Activated naive CD4-positive, alpha-beta T cell treated with anti-CD3 and anti-CD28 coated beads, Interleukin-2, amount 10 ng/mL, durations not matched to agents 7 days and 5 days (primary cell): ENCODE results near the gene KRT85.

Experiments used
- CTCF ChIA-PET: fragments of 350-600 bp; sonication (Branson Sonifier 250); formaldehyde crosslinking; loops from one replicate; lab custom pipeline; 2021; ENCODE audit warnings: antibody characterized with exemption; lab: Charles Lee
- DNase-seq: peaks from one replicate; pipeline ENCODE4 v3.0.0-alpha.2; 2020
- H3K27ac Mint-ChIP-seq: one replicate; pipeline ENCODE4 v1.8.0; 2021; ENCODE audit warnings: mild to moderate bottlenecking, moderate library complexity, mixed read lengths
- H3K27me3 Mint-ChIP-seq: one replicate; pipeline ENCODE4 v1.8.0; 2021; ENCODE audit warnings: mild to moderate bottlenecking, mixed read lengths
- H3K36me3 Mint-ChIP-seq: one replicate; pipeline ENCODE4 v1.8.0; 2021; ENCODE audit warnings: mixed read lengths
- H3K4me1 Mint-ChIP-seq: one replicate; pipeline ENCODE4 v1.8.0; 2021; ENCODE audit warnings: mixed read lengths
- H3K4me3 Mint-ChIP-seq: one replicate; pipeline ENCODE4 v1.8.0; 2021; ENCODE audit warnings: mild to moderate bottlenecking, moderate library complexity, mixed read lengths
- H3K9me3 Mint-ChIP-seq: one replicate; pipeline ENCODE4 v1.8.0; 2021; ENCODE audit warnings: mixed read lengths

Gene KRT85

DNA sequence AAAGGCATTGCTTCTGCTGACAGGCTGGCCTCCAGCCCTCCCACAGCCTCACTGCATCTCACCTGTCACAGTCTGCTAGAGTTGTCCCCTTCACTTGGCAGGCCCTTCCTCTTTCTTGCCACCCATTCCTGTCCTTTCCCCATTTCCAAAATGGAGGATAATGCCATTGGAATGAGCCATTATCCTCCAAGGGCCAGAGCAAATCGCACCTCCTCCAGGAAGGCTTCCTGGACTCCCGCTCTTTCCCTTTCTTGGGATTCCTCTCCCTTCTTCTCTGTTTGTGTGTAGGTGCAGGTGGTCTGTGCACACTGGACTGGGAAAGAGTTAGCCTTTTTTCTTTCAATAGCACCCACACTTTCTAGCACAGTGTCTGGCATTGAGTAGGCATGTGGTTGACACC lies 35.1 kb upstream of the KRT85 start:
- Mint-ChIP-seq H3K4me1 (no peaks in the 10 kb centered on the region), H3K27ac (no peak overlapping the region), H3K27me3 (peaks cover 35% of the 10 kb centered on the region), H3K36me3 (no peaks in the 10 kb centered on the region), H3K9me3 (no peaks in the 10 kb centered on the region), H3K4me3 (no peak overlapping the region)
- DNase-seq: no peak
- CTCF ChIA-PET: no interaction called here

DNA sequence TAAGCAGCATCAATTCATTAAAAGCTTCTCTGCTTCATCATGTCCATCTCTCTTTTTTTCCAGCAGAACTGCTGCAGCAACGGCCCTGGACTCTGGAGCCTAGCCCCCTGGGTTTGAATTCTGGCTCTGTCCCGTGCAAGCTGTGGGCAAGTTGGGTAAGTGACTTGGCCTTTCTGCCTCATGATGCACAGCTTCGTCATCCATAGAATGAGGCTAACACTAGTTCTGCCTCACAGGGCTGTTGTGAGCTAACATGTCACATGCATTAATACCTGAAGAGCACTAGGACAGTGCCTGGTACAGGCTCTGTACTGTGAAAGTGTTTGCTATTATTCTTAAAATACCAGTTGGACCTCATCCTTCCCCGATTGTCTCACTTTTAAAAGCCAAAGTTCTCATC lies 34.6 kb upstream of the KRT85 start:
- H3K4me1 Mint-ChIP-seq: no peaks in the 10 kb centered on the region

DNA sequence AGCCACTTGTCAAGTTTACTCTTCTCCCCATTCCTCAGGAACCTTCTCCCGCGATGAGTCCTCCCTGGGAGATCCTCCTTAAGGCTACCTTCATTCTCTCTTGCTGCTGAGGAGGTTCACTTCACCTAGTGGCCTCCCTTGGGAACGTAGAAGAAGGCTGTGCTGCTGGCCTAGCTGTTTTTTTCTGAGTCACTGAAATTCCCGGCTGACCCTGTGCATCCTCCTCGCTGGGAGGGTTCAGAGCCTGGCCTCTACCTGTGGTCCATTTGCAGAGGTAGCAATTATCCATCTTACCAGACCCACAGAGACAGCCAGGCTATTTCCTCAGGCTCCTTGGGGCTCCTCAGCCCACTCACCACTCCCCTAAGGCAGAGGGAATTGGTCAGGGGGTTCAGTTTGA lies 34.2 kb upstream of the KRT85 start:
- H3K27ac Mint-ChIP-seq: no peak overlapping the region
- H3K36me3 Mint-ChIP-seq: no peaks in the 10 kb centered on the region
- H3K4me1 Mint-ChIP-seq: no peaks in the 10 kb centered on the region
- H3K4me3 Mint-ChIP-seq: no peak overlapping the region
- CTCF ChIA-PET: no interaction called here
- no peaks in the 10 kb centered on the region for H3K9me3 Mint-ChIP-seq
- no peak for DNase-seq
- H3K27me3 Mint-ChIP-seq: peaks cover 37% of the 10 kb centered on the region

More for the DNA sequence above, 34.6 kb upstream of the KRT85 start:
- no peak for DNase-seq
- CTCF ChIA-PET: no interaction called here
- H3K4me3 Mint-ChIP-seq: no peak overlapping the region
- peaks cover 35% of the 10 kb centered on the region for H3K27me3 Mint-ChIP-seq
- no peak overlapping the region for H3K27ac Mint-ChIP-seq
- no peaks in the 10 kb centered on the region for H3K9me3 Mint-ChIP-seq
- H3K36me3 Mint-ChIP-seq: no peaks in the 10 kb centered on the region

DNA sequence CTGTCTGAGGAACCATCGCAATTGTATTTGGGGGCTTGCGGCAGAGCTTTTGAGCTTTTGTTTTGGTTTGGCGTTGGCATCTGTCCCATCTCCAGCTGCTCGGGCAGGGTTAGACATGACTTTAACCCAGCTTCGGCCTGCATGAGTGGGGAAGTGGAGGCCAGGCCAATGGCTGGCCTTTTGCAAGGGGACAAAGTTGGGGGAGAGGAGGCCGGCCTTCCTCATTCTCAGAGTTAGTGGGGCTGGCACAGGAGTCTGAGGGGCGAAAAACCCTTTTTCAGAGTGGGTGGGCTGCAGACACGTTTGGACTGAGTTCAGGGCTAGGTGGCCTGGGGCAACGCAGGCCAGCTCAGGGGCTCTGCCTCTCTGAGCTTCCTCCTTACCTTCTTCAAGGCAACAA lies 33.6 kb upstream of the KRT85 start:
- Mint-ChIP-seq H3K27me3 (peaks cover 38% of the 10 kb centered on the region), H3K9me3 (no peaks in the 10 kb centered on the region), H3K4me1 (no peaks in the 10 kb centered on the region), H3K4me3 (no peak overlapping the region), H3K36me3 (no peaks in the 10 kb centered on the region), H3K27ac (no peak overlapping the region)
- CTCF ChIA-PET: interaction anchor here (1.4 kb wide), 1 partner anchor 10 kb away, joined by 3 read pairs; no protein-coding TSS in a partner anchor
- DNase-seq: no peak

DNA sequence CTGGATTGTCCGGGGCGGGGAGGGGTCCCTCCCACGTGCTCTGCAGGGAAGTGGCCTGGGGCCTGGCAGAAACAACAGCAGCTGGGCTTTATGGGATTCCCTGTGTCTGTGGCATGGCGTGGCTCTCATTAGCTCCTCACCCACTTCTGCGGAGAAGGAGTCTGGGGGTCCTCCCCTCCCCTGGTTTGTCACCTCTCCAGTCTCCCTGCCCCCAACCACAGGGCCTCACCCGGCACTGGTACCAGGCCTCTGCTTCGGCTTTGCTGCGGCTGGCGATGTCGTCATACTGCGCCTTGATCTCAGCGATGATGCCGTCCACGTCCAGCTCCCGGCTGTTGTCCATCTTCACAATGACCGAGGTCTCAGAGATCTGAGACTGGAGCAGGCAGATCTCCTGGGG lies 32.5 kb upstream of the KRT85 start:
- no peaks in the 10 kb centered on the region for H3K36me3 Mint-ChIP-seq
- DNase-seq: no peak
- peaks cover 45% of the 10 kb centered on the region for H3K27me3 Mint-ChIP-seq
- H3K27ac Mint-ChIP-seq: no peak overlapping the region
- no peaks in the 10 kb centered on the region for H3K9me3 Mint-ChIP-seq
- H3K4me3 Mint-ChIP-seq: no peak overlapping the region
- CTCF ChIA-PET: interaction anchor here (1.4 kb wide), 1 partner anchor 9 kb away, joined by 3 read pairs; no protein-coding TSS in a partner anchor
- no peaks in the 10 kb centered on the region for H3K4me1 Mint-ChIP-seq

DNA sequence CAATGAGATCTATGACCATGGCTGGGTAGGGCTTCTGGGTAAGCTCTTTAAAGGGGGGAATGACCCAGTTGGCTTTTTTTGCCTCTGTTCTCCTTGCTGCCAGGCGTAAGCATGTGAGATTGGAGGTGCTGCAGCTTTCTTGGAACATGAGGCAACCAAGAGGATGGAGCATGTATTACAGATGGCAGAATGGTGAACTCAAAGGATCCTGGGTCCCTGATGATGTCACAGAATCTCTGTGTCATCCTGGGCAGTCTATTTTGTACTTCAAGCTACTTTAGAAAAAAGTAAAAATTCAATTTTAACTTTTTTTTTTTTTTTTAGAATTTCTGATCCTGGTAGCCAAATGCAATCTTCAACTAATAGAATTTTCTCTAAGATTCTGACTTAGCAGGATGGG lies 30.9 kb upstream of the KRT85 start:
- Mint-ChIP-seq H3K27ac (no peak overlapping the region), H3K9me3 (no peaks in the 10 kb centered on the region), H3K4me1 (no peaks in the 10 kb centered on the region), H3K4me3 (no peak overlapping the region), H3K36me3 (no peaks in the 10 kb centered on the region), H3K27me3 (peaks cover 50% of the 10 kb centered on the region)
- CTCF ChIA-PET: interaction anchor here (1.1 kb wide), 1 partner anchor 240 kb away, joined by 4 read pairs; no protein-coding TSS in a partner anchor
- no peak for DNase-seq

DNA sequence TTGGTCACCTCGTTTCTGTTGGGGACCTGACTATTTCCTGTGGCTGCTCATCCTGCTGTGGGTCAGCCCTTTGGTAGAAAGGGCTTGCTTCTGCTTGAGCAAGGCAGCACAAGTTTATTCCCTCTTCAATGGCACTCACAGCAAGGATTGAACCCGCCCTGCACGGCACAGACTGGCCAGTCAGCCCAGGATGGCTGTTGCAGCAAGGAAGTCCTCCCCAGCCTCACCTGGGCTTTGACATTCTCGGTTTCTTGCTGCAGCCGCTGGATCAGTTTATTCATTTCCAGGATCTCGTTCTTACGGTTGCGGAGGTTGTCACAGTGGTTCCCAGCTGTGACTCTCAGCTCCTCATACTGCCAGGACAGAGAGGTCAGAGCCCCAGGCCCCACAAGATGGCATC lies 29.4 kb upstream of the KRT85 start:
- DNase-seq: no peak
- Mint-ChIP-seq H3K9me3 (no peaks in the 10 kb centered on the region), H3K27ac (no peak overlapping the region), H3K4me1 (no peaks in the 10 kb centered on the region), H3K4me3 (no peak overlapping the region), H3K27me3 (peaks cover 44% of the 10 kb centered on the region), H3K36me3 (no peaks in the 10 kb centered on the region)
- CTCF ChIA-PET: interaction anchor here (1.1 to 1.4 kb wide), 3 partner anchors 317 to 483 kb away, joined by 3 to 4 read pairs (median 3); no protein-coding TSS in a partner anchor

DNA sequence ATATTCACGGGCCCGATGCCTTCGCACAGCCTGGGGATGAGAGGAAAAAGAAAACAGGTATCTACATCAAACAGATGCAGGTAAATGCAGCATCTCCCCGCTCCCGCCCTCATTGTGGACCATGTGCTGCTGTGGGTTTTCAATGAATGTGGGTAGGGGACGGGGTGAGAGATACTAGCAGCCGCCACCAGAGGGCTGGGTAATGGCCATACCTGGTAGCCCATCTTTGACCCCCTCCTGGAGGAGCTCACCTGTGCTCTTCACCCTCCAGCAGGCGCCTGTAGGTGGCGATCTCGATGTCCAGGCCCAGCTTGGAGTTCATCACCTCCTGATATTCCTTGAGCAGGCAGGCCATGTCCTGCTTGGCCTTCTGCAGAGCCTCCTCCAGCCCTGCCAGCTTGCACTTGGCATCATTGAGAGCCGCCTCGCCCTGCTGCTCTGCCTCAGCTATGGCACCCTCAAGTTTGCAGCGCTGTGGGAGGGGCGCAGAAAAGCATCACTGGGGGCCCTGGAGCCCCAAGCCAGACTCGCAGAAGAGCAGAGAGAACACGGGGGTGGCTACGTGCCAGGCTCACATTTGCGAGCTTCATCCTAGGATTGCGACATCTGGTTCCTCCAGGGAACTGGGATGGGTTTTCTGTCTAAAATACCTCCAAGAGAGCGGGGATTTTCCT lies 28.6 kb upstream of the KRT85 start:
- DNase-seq: peak; percentile 28
- Mint-ChIP-seq H3K9me3 (no peaks in the 10 kb centered on the region), H3K4me1 (no peaks in the 10 kb centered on the region), H3K4me3 (no peak overlapping the region), H3K27ac (no peak overlapping the region), H3K36me3 (no peaks in the 10 kb centered on the region), H3K27me3 (peaks cover 41% of the 10 kb centered on the region)
- CTCF ChIA-PET: interaction anchor here (0.9 to 2.9 kb wide), 5 partner anchors 188 to 484 kb away, joined by 3 to 8 read pairs (median 3); no protein-coding TSS in a partner anchor

DNA sequence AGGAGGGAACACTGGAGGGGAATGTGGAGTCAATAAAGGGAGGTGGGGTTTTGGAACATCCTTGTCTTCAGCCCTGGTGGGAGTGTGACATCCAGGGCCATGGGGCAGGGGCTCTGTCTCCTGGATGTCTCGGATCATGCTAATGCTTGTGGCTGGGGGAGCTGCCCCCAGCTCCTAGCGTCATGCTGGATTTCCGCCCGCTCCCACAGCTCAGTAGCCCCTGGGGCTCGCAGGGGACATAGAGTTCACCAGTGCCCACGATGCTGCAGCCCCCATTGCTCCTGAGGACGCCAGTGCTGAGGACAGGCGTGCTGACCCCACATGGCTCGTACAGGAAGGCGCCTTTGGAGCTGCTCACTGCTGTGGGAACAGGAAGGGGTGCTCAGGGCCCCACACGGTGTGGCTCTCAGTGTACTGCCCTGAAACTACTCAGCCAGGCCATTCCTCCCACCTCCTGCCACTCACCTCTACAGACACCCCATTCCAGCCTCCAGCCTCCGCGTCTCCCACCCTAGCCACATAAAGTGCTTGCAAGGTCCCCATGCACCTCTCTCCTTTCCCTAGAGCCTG lies 27.6 kb upstream of the KRT85 start:
- CTCF ChIA-PET: interaction anchor here (2.9 kb wide), 1 partner anchor 485 kb away, joined by 8 read pairs; no protein-coding TSS in a partner anchor
- DNase-seq: no peak
- peaks cover 36% of the 10 kb centered on the region for H3K27me3 Mint-ChIP-seq
- H3K4me3 Mint-ChIP-seq: no peak overlapping the region
- H3K27ac Mint-ChIP-seq: no peak overlapping the region
- H3K36me3 Mint-ChIP-seq: no peaks in the 10 kb centered on the region
- no peaks in the 10 kb centered on the region for H3K9me3 Mint-ChIP-seq
- no peaks in the 10 kb centered on the region for H3K4me1 Mint-ChIP-seq

DNA sequence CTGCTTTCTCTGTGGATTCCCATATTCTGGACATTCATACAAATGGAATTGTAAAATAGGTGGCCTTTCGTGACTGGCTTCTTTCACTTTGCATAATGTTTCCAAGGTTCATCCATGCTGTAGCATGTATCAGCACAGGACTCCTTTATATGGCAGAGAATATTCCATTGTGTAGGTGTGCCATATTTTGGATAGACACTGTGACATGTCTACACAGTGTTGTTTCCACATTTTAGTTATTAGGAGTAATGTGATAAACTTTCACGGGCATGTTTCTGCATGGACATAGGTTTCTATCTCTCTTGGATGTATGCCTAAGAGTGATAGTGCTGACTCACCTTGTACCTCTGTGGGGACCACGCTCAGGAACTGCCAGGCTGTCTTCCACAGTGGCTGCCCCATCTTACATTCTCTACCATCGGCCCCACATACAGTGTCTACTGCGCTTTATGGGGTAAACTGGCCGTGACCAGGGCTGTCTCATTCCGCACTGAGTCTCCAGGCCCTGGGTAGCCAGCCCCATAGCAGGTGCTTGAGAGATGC lies 25.3 kb upstream of the KRT85 start:
- DNase-seq: no peak
- Mint-ChIP-seq H3K4me1 (no peaks in the 10 kb centered on the region), H3K27ac (no peak overlapping the region), H3K27me3 (peaks cover 37% of the 10 kb centered on the region), H3K36me3 (no peaks in the 10 kb centered on the region), H3K9me3 (no peaks in the 10 kb centered on the region), H3K4me3 (no peak overlapping the region)
- CTCF ChIA-PET: interaction anchor here (0.7 to 1.7 kb wide), 2 partner anchors 235 to 477 kb away, joined by 3 to 4 read pairs; no protein-coding TSS in a partner anchor

DNA sequence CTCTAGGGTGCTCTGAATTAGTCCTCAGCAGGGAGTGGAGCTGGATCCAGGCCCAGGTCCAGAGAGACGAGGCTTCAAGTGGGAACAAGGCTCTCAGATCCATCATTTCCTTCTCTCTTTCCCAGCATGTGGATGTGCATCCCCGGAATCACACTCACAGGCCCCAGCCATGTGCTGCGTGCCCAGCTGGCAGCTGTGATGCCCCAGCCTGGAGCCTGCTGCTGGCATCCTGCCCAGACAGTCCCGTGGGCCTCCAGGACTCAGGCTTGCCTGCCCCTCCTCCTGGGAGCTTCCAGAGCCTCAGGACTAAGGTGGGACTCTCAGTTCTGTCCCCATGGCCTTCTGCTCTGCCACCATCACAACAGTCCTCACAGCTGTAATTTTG lies 24.3 kb upstream of the KRT85 start:
- CTCF ChIA-PET: interaction anchor here (0.7 to 1.7 kb wide), 4 partner anchors 9 to 488 kb away, joined by 3 to 4 read pairs (median 4); no protein-coding TSS in a partner anchor
- Mint-ChIP-seq H3K27me3 (peaks cover 31% of the 10 kb centered on the region), H3K4me1 (no peaks in the 10 kb centered on the region), H3K4me3 (no peak overlapping the region), H3K27ac (no peak overlapping the region), H3K9me3 (no peaks in the 10 kb centered on the region), H3K36me3 (no peaks in the 10 kb centered on the region)
- no peak for DNase-seq

DNA sequence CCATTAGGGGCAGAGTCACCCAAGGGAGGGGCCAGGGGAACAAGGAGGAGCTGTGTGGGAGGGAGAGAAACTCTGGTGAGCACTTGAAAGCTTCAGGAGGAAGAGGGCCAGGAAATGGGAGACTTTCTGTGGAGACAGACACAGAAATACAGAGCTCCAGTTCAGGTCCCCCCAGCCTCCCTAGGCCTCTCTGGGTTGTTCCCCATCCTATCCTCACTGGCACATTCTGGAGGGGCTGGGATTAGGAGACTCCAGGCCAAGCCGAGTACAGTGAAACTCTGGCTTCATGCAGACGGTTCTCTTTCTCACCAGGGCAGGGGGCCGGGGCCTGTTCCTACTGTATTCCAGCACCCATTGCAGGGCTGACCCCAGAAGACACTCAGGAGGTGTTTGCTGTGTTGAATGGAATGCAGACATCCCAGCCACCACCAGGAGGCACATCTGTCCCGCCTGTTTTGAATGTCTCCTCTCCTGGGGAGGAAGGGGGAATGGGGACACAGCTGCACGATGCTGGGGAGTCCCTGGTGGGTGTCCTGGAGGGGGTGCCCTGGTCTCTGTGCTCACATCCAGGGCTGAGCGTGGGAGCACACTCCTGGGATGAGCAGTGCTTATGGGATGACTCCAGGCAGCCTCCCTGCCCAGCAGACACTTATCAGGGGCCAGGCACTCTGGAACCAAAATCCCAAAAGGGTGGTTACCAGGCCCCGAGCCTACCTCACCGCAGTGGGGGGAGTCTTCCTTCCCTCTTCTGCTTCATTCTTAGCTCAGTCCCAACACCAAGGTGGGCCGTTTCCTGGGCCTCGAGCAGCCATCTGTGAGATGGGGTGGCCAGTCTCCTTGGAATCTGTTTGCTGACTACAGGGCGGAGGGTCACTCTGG lies 23.7 kb upstream of the KRT85 start:
- Mint-ChIP-seq H3K27ac (no peak overlapping the region), H3K4me1 (no peaks in the 10 kb centered on the region), H3K4me3 (no peak overlapping the region), H3K36me3 (no peaks in the 10 kb centered on the region), H3K9me3 (no peaks in the 10 kb centered on the region), H3K27me3 (peaks cover 28% of the 10 kb centered on the region)
- CTCF ChIA-PET: interaction anchor here (0.6 to 1.7 kb wide), 4 partner anchors 9 to 489 kb away, joined by 3 to 4 read pairs (median 4); no protein-coding TSS in a partner anchor
- DNase-seq: no peak

DNA sequence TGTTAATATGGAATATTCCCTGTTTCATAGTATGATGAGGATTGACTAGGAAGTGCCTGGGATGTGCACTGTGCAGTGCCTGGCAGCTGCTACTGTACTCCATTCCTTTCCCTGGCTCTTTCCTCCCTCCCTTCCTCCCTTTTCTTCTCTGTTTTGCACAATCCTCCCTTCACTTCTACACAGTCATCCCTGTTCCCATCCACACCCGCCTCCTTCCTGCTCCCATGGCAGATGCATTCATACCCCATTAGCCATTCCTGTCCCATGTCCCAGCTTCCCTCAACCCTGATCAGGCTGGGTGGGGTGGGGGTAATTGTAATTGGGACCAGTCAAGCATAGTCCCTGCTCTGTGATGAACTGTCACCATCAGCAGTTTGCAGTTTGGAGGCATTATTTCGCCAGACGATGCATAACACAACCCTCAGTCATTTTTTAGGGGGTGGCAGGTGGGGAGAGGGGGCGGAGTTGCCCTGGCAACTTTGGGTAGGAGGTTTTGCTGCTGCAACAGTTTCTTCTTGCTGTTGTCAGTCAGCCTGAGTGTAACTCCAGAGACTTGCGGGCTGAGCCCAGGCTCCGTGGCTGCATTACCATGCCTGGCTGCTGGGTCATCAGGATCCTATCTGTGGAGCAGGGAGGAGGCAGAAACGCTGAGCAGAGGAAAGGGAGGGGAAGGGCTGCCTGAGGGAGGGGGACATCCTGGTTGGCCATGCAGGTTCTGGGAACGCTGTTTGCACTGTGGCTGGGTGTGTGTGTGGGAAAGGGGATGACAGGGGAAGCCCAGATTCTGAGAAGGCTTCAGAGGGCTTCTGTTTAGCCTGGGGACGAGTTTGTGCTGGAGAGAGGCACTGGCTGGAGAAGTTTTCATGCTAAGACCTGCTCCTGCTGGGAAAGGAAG lies 22.3 kb upstream of the KRT85 start:
- Mint-ChIP-seq H3K27me3 (peaks cover 23% of the 10 kb centered on the region), H3K4me1 (no peaks in the 10 kb centered on the region), H3K36me3 (no peaks in the 10 kb centered on the region), H3K27ac (no peak overlapping the region), H3K4me3 (no peak overlapping the region), H3K9me3 (no peaks in the 10 kb centered on the region)
- CTCF ChIA-PET: no interaction called here
- DNase-seq: no peak
